Activated CD4-positive, alpha-beta T cell treated with anti-CD3 and anti-CD28 coated beads, Interleukin-2, amount 50 U/mL, for 4 hours (primary cell): Measurements from ENCODE around the gene HIVEP1.
A peak's percentile ranks its signal among the peaks of the same experiment; 100 is the strongest.

Source experiments
- DNase-seq, 2 experiments: peaks; one replicate each; pipeline ENCODE4 v3.0.0-alpha.2; 2020

The HIVEP1 gene

GRCh38 chr6:11996751-11997150 lies 15.4 kb upstream of the HIVEP1 start:
- no peak for DNase-seq

- no peak for DNase-seq
Observed at GRCh38 chr6:11999246-11999645, 12.9 kb upstream of the HIVEP1 start.

- DNase-seq: no peak
Observed at GRCh38 chr6:12000174-12000573, 11.9 kb upstream of the HIVEP1 start.

- DNase-seq: no peak
Observed at GRCh38 chr6:12001004-12001705, 11.0 kb upstream of the HIVEP1 start.

- no peak for DNase-seq
Observed at GRCh38 chr6:12001706-12002435, 10.2 kb upstream of the HIVEP1 start.

GRCh38 chr6:12007473-12007872 lies 4.6 kb upstream of the HIVEP1 start:
- no peak for DNase-seq

GRCh38 chr6:12007887-12008286 lies 4.2 kb upstream of the HIVEP1 start:
- DNase-seq: no peak

GRCh38 chr6:12008366-12009179 lies 3.5 kb upstream of the HIVEP1 start:
- DNase-seq: peak; percentile 78 to 81

GRCh38 chr6:12009180-12009685 lies 2.9 kb upstream of the HIVEP1 start:
- DNase-seq: no peak

- no peak for DNase-seq
Observed at GRCh38 chr6:12009876-12010634, 2.1 kb upstream of the HIVEP1 start.

- DNase-seq: peak in 1 of 2 experiments; percentile 5
Observed at GRCh38 chr6:12010635-12011275, 1.4 kb upstream of the HIVEP1 start.

GRCh38 chr6:12011276-12012037 lies 655 bp upstream of the HIVEP1 start:
- DNase-seq: peak; percentile 96

- DNase-seq: peak; percentile 70 to 72
Observed at GRCh38 chr6:12012558-12013306, 620 bp downstream of the HIVEP1 start.

GRCh38 chr6:12013307-12013719 lies 1.2 kb downstream of the HIVEP1 start:
- DNase-seq: no peak

GRCh38 chr6:12014027-12014872 lies 2.1 kb downstream of the HIVEP1 start:
- no peak for DNase-seq

GRCh38 chr6:12014873-12015149 lies 2.7 kb downstream of the HIVEP1 start:
- DNase-seq: no peak

GRCh38 chr6:12017263-12017662 lies 5.2 kb downstream of the HIVEP1 start:
- no peak for DNase-seq

GRCh38 chr6:12017876-12018401 lies 5.8 kb downstream of the HIVEP1 start:
- no peak for DNase-seq

GRCh38 chr6:12020187-12020791 lies 8.2 kb downstream of the HIVEP1 start:
- DNase-seq: no peak
